Measurements from ENCODE around the gene CAMSAP3. TPM values are rescaled to one million over a fixed set of nuclear protein-coding genes. Genes with fewer than 3 reads are reported as not detected.

CAMSAP3 gene
- total and polyA plus RNA-seq, 2 donors (not counting 1 experiment from before 2014, with no cell fraction given) = 1.0 to 1.3 TPM

GRCh38 chr19:7600721-7601120 lies 5.1 kb downstream of the CAMSAP3 start:
- ChIA-PET CTCF (interaction anchor here (1.1 kb wide), 1 partner anchor 32 kb away, joined by 4 read pairs; no protein-coding TSS in a partner anchor), POLR2A (no interaction called here)
- H3K4me3 Mint-ChIP-seq = no peak overlapping the region
- no peak overlapping the region for H3K27ac ChIP-seq (ENCODE audit: low read length in 2 of 2)
- H4K20me1 ChIP-seq (ENCODE audit: control insufficient read depth, insufficient read depth, low read length, poor library complexity, severe bottlenecking) = no peaks in the 10 kb centered on the region
- intact Hi-C loops (cut with micrococcal nuclease) = no loop called here
- peaks cover 0 to 49% (median 6%) of the 10 kb centered on the region in 4 experiments for H3K27me3 ChIP-seq (replicated peaks in 1 of 4; ENCODE audit: control extremely low read depth in 1 of 4, control insufficient read depth in 3 of 4, insufficient read depth in 4 of 4, low read length in 3 of 4)
- H3K4me3 ChIP-seq (ENCODE audit: control extremely low read depth in 1 of 5, extremely low read depth in 1 of 5, insufficient read depth in 1 of 5, low read depth in 2 of 5, low read length in 4 of 5) = no peak overlapping the region
- no peak overlapping the region for H3K9ac ChIP-seq (ENCODE audit: low read length)
- no peaks in the 10 kb centered on the region for H3K36me3 ChIP-seq (replicated peaks in 1 of 2; ENCODE audit: control extremely low read depth in 1 of 2, control insufficient read depth in 1 of 2, extremely low read depth in 1 of 2, insufficient read depth in 2 of 2, low read length in 1 of 2)
- DNase-seq (no peak), ATAC-seq (ENCODE audit: low read depth) (no peak)
- TF ChIP-seq CTCF (IDR thresholded peaks at IDR 0.05) (no peak), EZH2 (IDR thresholded peaks at IDR 0.05; ENCODE audit: borderline replicate concordance, insufficient read depth, low read depth, low read length, poor library complexity, severe bottlenecking) (no peak)
- H2AFZ ChIP-seq (ENCODE audit: insufficient read depth, low read depth, low read length, poor library complexity, severe bottlenecking) = no peak overlapping the region
- H3K9me3 Mint-ChIP-seq (ENCODE audit: insufficient read depth) = peaks cover 2% of the 10 kb centered on the region
- H3K79me2 ChIP-seq (ENCODE audit: control insufficient read depth, insufficient read depth, low read length) = no peaks in the 10 kb centered on the region
- H3K9me3 ChIP-seq (ENCODE audit: control extremely low read depth in 1 of 3, control insufficient read depth in 2 of 3, insufficient read depth in 1 of 3, low read length in 2 of 3) = peaks cover 0 to 12% (median 0%) of the 10 kb centered on the region in 3 donors
- peaks cover 7 to 9% of the 10 kb centered on the region in 2 donors for H3K4me1 ChIP-seq (ENCODE audit: control insufficient read depth in 2 of 2, insufficient read depth in 2 of 2, low read length in 2 of 2)
- peaks cover 7% of the 10 kb centered on the region for H3K4me1 Mint-ChIP-seq
- no peak overlapping the region for H3K27ac Mint-ChIP-seq
- H3K4me2 ChIP-seq (replicated peaks; ENCODE audit: low read depth, low read length, poor library complexity, severe bottlenecking) = no peak overlapping the region
- peaks cover 32% of the 10 kb centered on the region for H3K27me3 Mint-ChIP-seq

- no peak overlapping the region for H3K9ac ChIP-seq (ENCODE audit: low read length)
- H3K4me2 ChIP-seq (replicated peaks; ENCODE audit: low read depth, low read length, poor library complexity, severe bottlenecking) = no peak overlapping the region
- Mint-ChIP-seq H3K9me3 (ENCODE audit: insufficient read depth) (peaks cover 2% of the 10 kb centered on the region), H3K27me3 (peaks cover 29% of the 10 kb centered on the region), H3K4me1 (peaks cover under 1% of the 10 kb centered on the region), H3K27ac (no peak overlapping the region), H3K4me3 (no peak overlapping the region)
- no peaks in the 10 kb centered on the region for H4K20me1 ChIP-seq (ENCODE audit: control insufficient read depth, insufficient read depth, low read length, poor library complexity, severe bottlenecking)
- ATAC-seq (ENCODE audit: low read depth) (no peak), DNase-seq (no peak)
- no peak overlapping the region for H3K27ac ChIP-seq (ENCODE audit: low read length in 2 of 2)
- peaks cover 0 to 9% (median 0%) of the 10 kb centered on the region in 3 donors for H3K9me3 ChIP-seq (ENCODE audit: control extremely low read depth in 1 of 3, control insufficient read depth in 2 of 3, insufficient read depth in 1 of 3, low read length in 2 of 3)
- no peak overlapping the region for H2AFZ ChIP-seq (ENCODE audit: insufficient read depth, low read depth, low read length, poor library complexity, severe bottlenecking)
- CTCF ChIA-PET = no interaction called here
- no peaks in the 10 kb centered on the region for H3K36me3 ChIP-seq (replicated peaks in 1 of 2; ENCODE audit: control extremely low read depth in 1 of 2, control insufficient read depth in 1 of 2, extremely low read depth in 1 of 2, insufficient read depth in 2 of 2, low read length in 1 of 2)
- H3K4me1 ChIP-seq (ENCODE audit: control insufficient read depth in 2 of 2, insufficient read depth in 2 of 2, low read length in 2 of 2) = no peaks in the 10 kb centered on the region
- TF ChIP-seq CTCF (IDR thresholded peaks at IDR 0.05) (no peak), EZH2 (IDR thresholded peaks at IDR 0.05; ENCODE audit: borderline replicate concordance, insufficient read depth, low read depth, low read length, poor library complexity, severe bottlenecking) (no peak)
- POLR2A ChIA-PET = no interaction called here
- no peak overlapping the region for H3K4me3 ChIP-seq (ENCODE audit: control extremely low read depth in 1 of 5, extremely low read depth in 1 of 5, insufficient read depth in 1 of 5, low read depth in 2 of 5, low read length in 4 of 5)
- no peaks in the 10 kb centered on the region for H3K79me2 ChIP-seq (ENCODE audit: control insufficient read depth, insufficient read depth, low read length)
- WGBS (ENCODE audit: insufficient coverage) = 63% methylated on average over 15 of the region's 15 CpGs
- intact Hi-C loops (cut with micrococcal nuclease) = no loop called here
- H3K27me3 ChIP-seq (replicated peaks in 1 of 4; ENCODE audit: control extremely low read depth in 1 of 4, control insufficient read depth in 3 of 4, insufficient read depth in 4 of 4, low read length in 3 of 4) = peaks cover 0 to 37% (median under 1%) of the 10 kb centered on the region in 4 experiments
Measured at GRCh38 chr19:7602240-7602934, 6.7 kb downstream of the CAMSAP3 start.

All from B cell (primary cell).